Loucy (cell line): ENCODE measurements around the gene ABCA10.

Experiments
- EZH2phosphoT487 ChIP-seq: fragments of 200-600 bp; IDR thresholded peaks from 2 replicates; pipeline ENCODE4 v1.6.1; 2018; ENCODE audit warnings: antibody characterized with exemption, mild to moderate bottlenecking, moderate library complexity, borderline replicate concordance
- TF ChIP-seq, protein P1 (sequence below): fragments of 200-600 bp; sonication (generic); conservative IDR thresholded peaks from 2 replicates; pipeline ENCODE4 v1.5.1; 2014; ENCODE audit warnings: mild to moderate bottlenecking, antibody characterized with exemption, low read length

DNA sequence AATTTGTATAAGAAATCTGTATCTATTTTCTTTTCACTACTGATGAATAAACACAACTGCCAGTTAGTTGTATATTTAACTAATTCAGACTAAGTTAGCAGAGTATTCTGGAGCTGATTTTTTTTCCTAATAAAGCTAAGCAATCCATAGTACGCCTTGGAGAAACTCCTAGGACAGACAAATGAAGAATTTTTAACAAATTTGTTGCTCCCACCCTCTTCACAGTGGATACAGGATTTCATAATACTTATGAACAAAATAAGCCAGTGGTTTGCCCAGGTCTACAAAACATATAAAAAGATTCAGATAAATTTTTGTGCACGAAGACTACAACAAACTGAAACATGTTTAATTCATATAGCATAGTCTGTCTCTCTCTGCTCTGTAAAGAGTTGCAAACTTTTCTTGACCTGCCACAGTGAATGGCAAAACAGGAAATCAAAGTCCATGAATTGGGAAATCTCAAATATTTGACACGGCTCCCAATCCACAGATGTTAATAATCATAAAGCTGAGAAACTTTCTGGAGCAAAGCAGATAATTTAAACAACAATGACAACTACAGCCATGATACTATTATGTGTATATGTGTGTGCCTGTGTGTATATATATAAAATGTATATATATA, 86.3 kb downstream of the ABCA10 start:
- TF ChIP-seq, protein P1, sequence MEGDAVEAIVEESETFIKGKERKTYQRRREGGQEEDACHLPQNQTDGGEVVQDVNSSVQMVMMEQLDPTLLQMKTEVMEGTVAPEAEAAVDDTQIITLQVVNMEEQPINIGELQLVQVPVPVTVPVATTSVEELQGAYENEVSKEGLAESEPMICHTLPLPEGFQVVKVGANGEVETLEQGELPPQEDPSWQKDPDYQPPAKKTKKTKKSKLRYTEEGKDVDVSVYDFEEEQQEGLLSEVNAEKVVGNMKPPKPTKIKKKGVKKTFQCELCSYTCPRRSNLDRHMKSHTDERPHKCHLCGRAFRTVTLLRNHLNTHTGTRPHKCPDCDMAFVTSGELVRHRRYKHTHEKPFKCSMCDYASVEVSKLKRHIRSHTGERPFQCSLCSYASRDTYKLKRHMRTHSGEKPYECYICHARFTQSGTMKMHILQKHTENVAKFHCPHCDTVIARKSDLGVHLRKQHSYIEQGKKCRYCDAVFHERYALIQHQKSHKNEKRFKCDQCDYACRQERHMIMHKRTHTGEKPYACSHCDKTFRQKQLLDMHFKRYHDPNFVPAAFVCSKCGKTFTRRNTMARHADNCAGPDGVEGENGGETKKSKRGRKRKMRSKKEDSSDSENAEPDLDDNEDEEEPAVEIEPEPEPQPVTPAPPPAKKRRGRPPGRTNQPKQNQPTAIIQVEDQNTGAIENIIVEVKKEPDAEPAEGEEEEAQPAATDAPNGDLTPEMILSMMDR, result no peak
- no peak for TF ChIP-seq EZH2phosphoT487
